Adrenal gland (tissue), 12 donors: ENCODE measurements around the gene POLR3E. TPM values are rescaled to one million over a fixed set of nuclear protein-coding genes. Genes with fewer than 3 reads are reported as not detected.

Source experiments
- DNase-seq, 7 donors: peaks; one replicate each; pipeline ENCODE4 v3.0.0-alpha.2; 2019 to 2020
- H3K27ac ChIP-seq, 5 donors: fragments of 200-600 bp; sonication (generic) in 4 of 5; 1 replicate in 3 of 5; 2 replicates in 2 of 5; pipeline versions ENCODE4 v1.5.1 to v1.8.0; 2016 to 2020; ENCODE audit warnings: mild to moderate bottlenecking in 1 of 5
- H3K27me3 ChIP-seq: fragments of 200-600 bp; 2 replicates; pipeline ENCODE4 v1.8.0; 2021
- H3K36me3 ChIP-seq, 2 donors: fragments of 200-600 bp; replicated peaks in 1 of 2; 1 replicate in 1 of 2; 2 replicates in 1 of 2; pipeline versions ENCODE4 v1.5.1 to v1.8.0; 2018 to 2022
- H3K4me1 ChIP-seq, 2 donors: fragments of 200-600 bp; replicated peaks in 1 of 2; 1 replicate in 1 of 2; 2 replicates in 1 of 2; pipeline versions ENCODE4 v1.5.1 to v1.8.0; 2018 to 2021
- H3K4me3 ChIP-seq, 4 donors: fragments of 200-600 bp; sonication (generic) in 3 of 4; one replicate each; pipeline ENCODE4 v1.5.1; 2016 to 2018
- H3K9me3 ChIP-seq, 3 donors: fragments of 200-600 bp; sonication (generic) in 1 of 3; replicated peaks in 1 of 3; 1 replicate in 2 of 3; 2 replicates in 1 of 3; pipeline versions ENCODE4 v1.5.1 to v1.8.0; 2016 to 2021
- POLR2A ChIP-seq, 2 donors: fragments of 450-650 bp; IDR thresholded peaks; one replicate each; pipeline ENCODE4 v1.6.1; 2017; ENCODE audit warnings: antibody characterized with exemption in 2 of 2, mild to moderate bottlenecking in 2 of 2, moderate library complexity in 1 of 2
- WGBS, 4 donors: extraction: QIAGEN DNeasy Blood & Tissue Kit in 2 of 4; methylation state at CpG; one replicate each; pipeline versions ENCODE4 v1.1.5 to v1.1.7; 2013 to 2017; 5-methylcytosine and 5-hydroxymethylcytosine counted together
- intact Hi-C, 2 donors: fragments of 100-400 bp; cut with DNase I; formaldehyde crosslinking; loops; one replicate each; pipeline versions ENCODE4 v1.14.1 to v1.15.0; 2022 to 2023
- polyA plus RNA-seq, 3 donors: library from polyadenylated mRNA; stranded (reverse); fragments of 200-250 nt in 2 of 3; fragments of 350-450 nt in 1 of 3; fragmentation: Illumina TruSeq in 1 of 3; extraction: RNeasy Lipid Tissue Mini Kit (QIAGEN cat#74804) in 1 of 3; gene quantifications; one replicate each; pipeline ENCODE4 v1.2.3, GENCODE V29; 2013 to 2014
- total RNA-seq, 9 donors: library from RNA; depleted of rRNA in 4 of 9; stranded (reverse); fragments of >200 nt in 4 of 9; fragments of 120-200 nt in 1 of 9; fragmentation: NEBNext Ultra II Directional in 1 of 9; extraction: Animal tissue kit (Norgen Biotek cat#: 25700) in 1 of 9; gene quantifications; one replicate each; pipeline versions ENCODE4 v1.1.0 to v1.2.4, GENCODE V29; 2013 to 2023
- TF ChIP-seq, protein P1 (sequence below), 6 experiments: fragments of 450-650 bp in 4 of 6; fragments of 200-600 bp in 2 of 6; sonication (generic) in 1 of 6; IDR thresholded peaks; 1 replicate in 5 of 6; 2 replicates in 1 of 6; pipeline versions ENCODE4 v1.5.1 to v1.8.0; 2016 to 2021; ENCODE audit warnings: antibody characterized with exemption in 6 of 6, mild to moderate bottlenecking in 2 of 6, moderate library complexity in 1 of 6
- donor health status: healthy with polysubstance abuse.
- donor health status: Bipolar disorder and iron deficiency.
- donor health status: DM: yes; HTN: yes; CAD: no.
- donor health status: DM: no; HTN: no; CAD: no.
- donor health status: DM: no; HTN: no; CAD: no.
- donor health status: DM: yes; HTN: yes; CAD: no.

Gene POLR3E
- total and polyA plus RNA-seq, 12 donors = 43.8 to 99.4 (median 51.5) TPM

DNA sequence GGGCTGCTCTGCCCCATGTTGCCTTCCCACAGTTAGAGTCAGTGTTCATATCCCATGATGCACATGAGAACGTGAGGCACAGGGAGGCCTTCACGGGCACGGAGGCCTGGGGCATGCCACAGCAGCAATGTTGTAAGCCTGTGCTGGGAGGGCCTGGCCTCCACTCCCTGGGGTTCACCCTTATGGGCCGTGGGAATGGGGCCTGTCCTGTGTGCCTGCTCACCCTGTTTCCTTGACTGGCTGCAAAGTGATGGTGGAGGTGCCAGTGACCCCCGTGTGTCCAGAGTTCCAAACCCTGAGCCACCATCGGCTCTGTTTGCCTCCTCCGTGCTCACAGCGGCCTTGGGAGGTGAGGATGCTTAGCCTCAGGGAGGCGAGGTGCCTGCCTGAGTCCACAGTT is 9.6 kb downstream of the POLR3E start:
- Histone ChIP-seq H3K27me3 (no peaks in the 10 kb centered on the region), H3K36me3 (peaks cover 0 to 58% of the 10 kb centered on the region in 2 donors), H3K9me3 (no peaks in the 10 kb centered on the region), H3K27ac (no peak overlapping the region), H3K4me3 (no peak overlapping the region), H3K4me1 (no peaks in the 10 kb centered on the region)
- 75 to 89% (median 85%) methylated on average over 6 to 9 of the region's 9 CpGs for WGBS, 4 donors
- intact Hi-C loops = no loop called here
- no peak for DNase-seq
- TF ChIP-seq, protein P1, sequence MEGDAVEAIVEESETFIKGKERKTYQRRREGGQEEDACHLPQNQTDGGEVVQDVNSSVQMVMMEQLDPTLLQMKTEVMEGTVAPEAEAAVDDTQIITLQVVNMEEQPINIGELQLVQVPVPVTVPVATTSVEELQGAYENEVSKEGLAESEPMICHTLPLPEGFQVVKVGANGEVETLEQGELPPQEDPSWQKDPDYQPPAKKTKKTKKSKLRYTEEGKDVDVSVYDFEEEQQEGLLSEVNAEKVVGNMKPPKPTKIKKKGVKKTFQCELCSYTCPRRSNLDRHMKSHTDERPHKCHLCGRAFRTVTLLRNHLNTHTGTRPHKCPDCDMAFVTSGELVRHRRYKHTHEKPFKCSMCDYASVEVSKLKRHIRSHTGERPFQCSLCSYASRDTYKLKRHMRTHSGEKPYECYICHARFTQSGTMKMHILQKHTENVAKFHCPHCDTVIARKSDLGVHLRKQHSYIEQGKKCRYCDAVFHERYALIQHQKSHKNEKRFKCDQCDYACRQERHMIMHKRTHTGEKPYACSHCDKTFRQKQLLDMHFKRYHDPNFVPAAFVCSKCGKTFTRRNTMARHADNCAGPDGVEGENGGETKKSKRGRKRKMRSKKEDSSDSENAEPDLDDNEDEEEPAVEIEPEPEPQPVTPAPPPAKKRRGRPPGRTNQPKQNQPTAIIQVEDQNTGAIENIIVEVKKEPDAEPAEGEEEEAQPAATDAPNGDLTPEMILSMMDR (IDR thresholded peaks at IDR 0.05) = no peak
- TF ChIP-seq POLR2A (IDR thresholded peaks at IDR 0.05) = no peak

DNA sequence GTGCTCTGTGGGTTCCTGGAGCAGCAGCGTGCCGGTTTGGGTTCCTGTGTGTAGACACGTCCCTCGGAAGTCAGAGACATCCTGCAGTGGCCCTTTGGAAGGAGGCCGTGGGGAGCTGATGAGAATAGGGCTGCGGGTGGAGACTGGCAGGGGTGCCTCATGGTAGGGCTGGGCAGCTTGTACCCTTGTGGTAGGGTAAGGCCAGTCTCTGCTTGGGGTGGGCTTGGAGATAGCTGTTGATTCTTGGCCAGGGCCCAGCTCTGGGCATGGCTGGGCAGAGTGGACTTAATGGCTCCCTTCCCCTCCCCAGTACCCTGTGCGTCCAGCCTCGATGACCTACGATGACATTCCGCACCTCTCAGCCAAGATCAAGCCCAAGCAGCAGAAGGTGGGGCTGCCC is 10.6 kb downstream of the POLR3E start:
- H3K4me1 ChIP-seq = no peaks in the 10 kb centered on the region
- intact Hi-C loops = no loop called here
- TF ChIP-seq, protein P1 (IDR thresholded peaks at IDR 0.05) = no peak
- TF ChIP-seq POLR2A (IDR thresholded peaks at IDR 0.05) = no peak
- no peak for DNase-seq
- H3K27ac ChIP-seq = no peak overlapping the region
- no peak overlapping the region for H3K4me3 ChIP-seq
- peaks cover 0 to 61% of the 10 kb centered on the region in 2 donors for H3K36me3 ChIP-seq
- WGBS, 4 donors = 92 to 97% (median 95%) methylated on average over 10 of the region's 10 CpGs
- no peaks in the 10 kb centered on the region for H3K9me3 ChIP-seq
- no peaks in the 10 kb centered on the region for H3K27me3 ChIP-seq

DNA sequence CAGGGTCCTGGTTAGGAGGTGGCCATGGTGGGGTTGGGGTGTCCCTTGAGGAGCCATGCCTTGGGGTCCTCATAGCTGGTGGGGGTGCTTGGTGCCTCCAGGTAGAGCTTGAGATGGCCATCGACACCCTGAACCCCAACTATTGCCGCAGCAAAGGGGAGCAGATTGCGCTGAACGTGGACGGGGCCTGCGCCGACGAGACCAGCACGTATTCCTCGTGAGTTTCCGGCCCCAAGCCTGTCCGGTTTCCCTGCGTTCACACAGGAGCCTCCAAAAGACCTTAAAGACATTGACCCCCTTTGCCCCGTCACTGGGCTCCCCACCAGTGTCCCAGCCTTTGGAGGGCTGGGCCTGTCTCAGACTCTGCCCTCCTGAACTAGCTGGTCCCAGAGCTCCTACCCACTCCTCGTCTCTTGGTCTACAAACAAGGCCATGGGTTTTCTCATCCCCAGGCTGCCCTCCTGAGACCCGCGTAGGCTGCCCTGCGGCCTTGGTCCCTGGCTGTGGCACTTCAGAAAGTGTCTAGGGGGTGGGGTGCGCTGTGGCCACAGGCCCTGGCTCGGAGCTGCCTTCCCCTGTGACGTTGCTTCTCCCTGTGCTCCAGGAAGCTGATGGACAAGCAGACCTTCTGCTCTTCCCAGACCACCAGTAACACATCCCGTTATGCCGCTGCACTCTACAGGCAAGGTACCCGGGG is 11.8 kb downstream of the POLR3E start:
- TF ChIP-seq, protein P1 (IDR thresholded peaks at IDR 0.05) = no peak
- TF ChIP-seq POLR2A (IDR thresholded peaks at IDR 0.05) = no peak
- Histone ChIP-seq H3K36me3 (peaks cover 0 to 62% of the 10 kb centered on the region in 2 donors), H3K9me3 (no peaks in the 10 kb centered on the region), H3K4me1 (no peaks in the 10 kb centered on the region), H3K27me3 (no peaks in the 10 kb centered on the region), H3K4me3 (no peak overlapping the region), H3K27ac (no peak overlapping the region)
- intact Hi-C loops = no loop called here
- DNase-seq = no peak
- WGBS, 4 donors = 92 to 95% (median 94%) methylated on average over 14 to 24 of the region's 24 CpGs

DNA sequence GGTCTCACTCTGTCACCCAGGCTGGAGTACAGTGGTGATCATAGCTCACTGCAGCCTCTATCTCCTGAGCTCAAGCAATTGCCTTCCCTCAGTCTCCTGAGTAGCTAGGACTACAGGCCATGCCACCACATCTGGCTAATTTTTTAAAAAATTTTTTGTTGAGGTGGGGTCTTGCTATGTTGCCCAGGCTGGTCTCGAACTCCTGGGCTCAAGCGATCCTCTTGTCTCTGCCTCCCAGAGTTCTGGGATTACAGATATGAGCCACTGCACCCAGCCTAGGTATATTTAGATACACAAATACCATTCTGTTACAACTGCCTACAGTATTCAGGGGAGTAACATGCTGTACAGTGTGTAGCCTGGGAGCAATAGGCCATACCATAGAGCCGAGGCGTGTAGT is 14.3 kb downstream of the POLR3E start:
- Histone ChIP-seq H3K4me1 (no peaks in the 10 kb centered on the region), H3K27me3 (no peaks in the 10 kb centered on the region), H3K36me3 (peaks cover 0 to 73% of the 10 kb centered on the region in 2 donors), H3K9me3 (no peaks in the 10 kb centered on the region), H3K4me3 (no peak overlapping the region), H3K27ac (no peak overlapping the region)
- intact Hi-C loops = no loop called here
- TF ChIP-seq, protein P1 (IDR thresholded peaks at IDR 0.05) = no peak
- no peak for TF ChIP-seq POLR2A (IDR thresholded peaks at IDR 0.05)
- WGBS, 4 donors = 96 to 98% (median 97%) methylated on average over 4 of the region's 4 CpGs
- no peak for DNase-seq
